SJSA1 (cell line): ENCODE measurements around the gene SERPING1. TPM values are rescaled to one million over a fixed set of nuclear protein-coding genes. Genes with fewer than 3 reads are reported as not detected.

Experiments
- DNase-seq, 2 experiments: peaks; one replicate each; pipeline ENCODE4 v3.0.0-alpha.2; 2015 to 2020; ENCODE audit warnings: low spot score in 2 of 2, low read depth in 1 of 2
- H3K27ac ChIP-seq: fragments of 250-450 bp; sonication (Bioruptor Pico); 2 replicates; pipeline ENCODE4 v1.5.1; 2020; ENCODE audit warnings: mild to moderate bottlenecking, moderate library complexity
- H3K27me3 ChIP-seq: fragments of 250-450 bp; sonication (Bioruptor Pico); replicated peaks from 2 replicates; pipeline ENCODE4 v1.5.1; 2020; ENCODE audit warnings: mild to moderate bottlenecking, moderate library complexity
- H3K36me3 ChIP-seq: fragments of 250-450 bp; sonication (Bioruptor Pico); 2 replicates; pipeline ENCODE4 v1.5.1; 2020; ENCODE audit warnings: mild to moderate bottlenecking
- H3K4me1 ChIP-seq: fragments of 250-450 bp; sonication (Bioruptor Pico); replicated peaks from 2 replicates; pipeline ENCODE4 v1.6.1; 2021; ENCODE audit warnings: mild to moderate bottlenecking
- H3K4me3 ChIP-seq: fragments of 250-450 bp; sonication (Bioruptor Pico); 2 replicates; pipeline ENCODE4 v1.5.1; 2020; ENCODE audit warnings: mild to moderate bottlenecking
- H3K9me3 ChIP-seq: fragments of 250-450 bp; sonication (Bioruptor Pico); replicated peaks from 2 replicates; pipeline ENCODE4 v1.5.1; 2020; ENCODE audit warnings: mild to moderate bottlenecking
- total RNA-seq: library from RNA; depleted of rRNA; stranded (reverse); fragments of >200 nt; shearing (Covaris generic); gene quantifications from 2 replicates; pipeline ENCODE4 v1.2.3, GENCODE V29; 2014

Gene SERPING1
- total RNA-seq, 1 experiment from 2014 or later = not detected

DNA sequence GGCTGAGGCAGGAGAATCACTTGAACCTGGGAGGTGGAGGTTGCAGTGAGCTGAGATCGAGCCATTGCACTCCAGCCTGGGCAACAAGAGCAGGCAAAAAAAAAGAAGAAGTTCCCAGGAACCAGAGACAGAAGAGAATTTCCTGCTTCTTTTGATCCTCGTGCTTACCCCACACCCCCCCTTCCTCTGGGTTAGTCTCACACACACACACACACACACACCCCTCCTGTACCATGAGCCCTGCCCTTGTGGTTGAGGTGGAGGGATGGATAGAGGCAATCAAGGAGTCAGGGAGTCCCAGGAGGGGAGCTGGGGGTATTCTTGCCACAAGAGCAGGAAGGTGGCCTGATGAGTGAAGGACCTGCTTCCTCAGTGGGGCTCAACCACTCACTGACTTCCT is 25.9 kb upstream of the SERPING1 start:
- no peaks in the 10 kb centered on the region; the same call in 1 of the 2 replicates for H3K27me3 ChIP-seq
- 0 out of 2 replicates have a peak, but pooled peaks cover 4% of the 10 kb centered on the region for H3K36me3 ChIP-seq
- no peak overlapping the region for H3K27ac ChIP-seq
- no peak for DNase-seq
- H3K9me3 ChIP-seq = no peaks in the 10 kb centered on the region
- no peak overlapping the region for H3K4me3 ChIP-seq
- H3K4me1 ChIP-seq = peaks cover 12% of the 10 kb centered on the region

GRCh38 chr11:57574061-57574460 is 23.4 kb upstream of the SERPING1 start:
- no peaks in the 10 kb centered on the region for H3K9me3 ChIP-seq
- no peaks in the 10 kb centered on the region; the same call in none of the 2 replicates for H3K27me3 ChIP-seq
- H3K4me1 ChIP-seq = no peaks in the 10 kb centered on the region
- no peak overlapping the region for H3K4me3 ChIP-seq
- no peaks in the 10 kb centered on the region for H3K36me3 ChIP-seq
- no peak for DNase-seq
- no peak overlapping the region for H3K27ac ChIP-seq

- 0 out of 2 replicates have a peak, but pooled peaks cover 5% of the 10 kb centered on the region for H3K27me3 ChIP-seq
Measured at GRCh38 chr11:57584341-57584740, 13.1 kb upstream of the SERPING1 start.

DNA sequence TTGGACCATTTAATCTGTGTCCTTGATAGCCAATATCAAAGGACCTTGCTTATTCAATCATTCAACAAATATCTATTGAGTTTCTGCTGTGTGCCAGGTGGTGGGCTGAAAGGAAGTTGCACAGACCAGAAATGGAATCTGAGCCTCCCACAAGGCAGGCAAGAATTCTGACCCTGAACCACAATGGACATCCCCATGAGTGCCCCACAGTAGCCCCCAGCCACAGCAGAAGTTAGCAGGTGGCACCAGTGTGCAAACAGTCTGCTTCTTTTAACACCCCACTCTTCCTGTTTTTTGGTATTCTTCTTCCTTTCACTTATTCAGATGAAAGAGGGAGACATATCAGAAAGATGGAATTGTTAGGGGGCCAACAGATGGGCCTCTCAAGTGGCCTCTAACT is 12.2 kb upstream of the SERPING1 start:
- no peaks in the 10 kb centered on the region for H3K4me1 ChIP-seq
- 0 out of 2 replicates have a peak, but pooled peaks cover 2% of the 10 kb centered on the region for H3K27me3 ChIP-seq
- no peak overlapping the region for H3K4me3 ChIP-seq
- no peak overlapping the region for H3K27ac ChIP-seq
- no peaks in the 10 kb centered on the region for H3K9me3 ChIP-seq
- no peaks in the 10 kb centered on the region for H3K36me3 ChIP-seq
- no peak for DNase-seq

More at GRCh38 chr11:57584341-57584740, 13.1 kb upstream of the SERPING1 start:
- Histone ChIP-seq H3K4me3 (no peak overlapping the region), H3K27ac (no peak overlapping the region), H3K9me3 (no peaks in the 10 kb centered on the region), H3K4me1 (no peaks in the 10 kb centered on the region), H3K36me3 (no peaks in the 10 kb centered on the region)
- DNase-seq = no peak

GRCh38 chr11:57586711-57587245 is 10.7 kb upstream of the SERPING1 start:
- no peaks in the 10 kb centered on the region for H3K36me3 ChIP-seq
- DNase-seq = no peak

GRCh38 chr11:57588046-57588710 is 9.3 kb upstream of the SERPING1 start:
- no peak overlapping the region for H3K4me3 ChIP-seq
- no peaks in the 10 kb centered on the region for H3K4me1 ChIP-seq
- no peaks in the 10 kb centered on the region for H3K36me3 ChIP-seq
- H3K27me3 ChIP-seq = 0 out of 2 replicates have a peak, but pooled peaks cover 4% of the 10 kb centered on the region
- H3K9me3 ChIP-seq = no peaks in the 10 kb centered on the region
- H3K27ac ChIP-seq = no peak overlapping the region
- no peak for DNase-seq

More at GRCh38 chr11:57586711-57587245, 10.7 kb upstream of the SERPING1 start:
- H3K27me3 ChIP-seq = no peaks in the 10 kb centered on the region
- no peak overlapping the region for H3K4me3 ChIP-seq
- no peaks in the 10 kb centered on the region for H3K9me3 ChIP-seq
- no peak overlapping the region for H3K27ac ChIP-seq
- H3K4me1 ChIP-seq = no peaks in the 10 kb centered on the region

GRCh38 chr11:57596266-57596885 is 1.1 kb upstream of the SERPING1 start:
- no peak overlapping the region for H3K4me3 ChIP-seq
- no peaks in the 10 kb centered on the region for H3K4me1 ChIP-seq
- H3K36me3 ChIP-seq = no peaks in the 10 kb centered on the region
- H3K27me3 ChIP-seq = peaks cover 4% of the 10 kb centered on the region; the same call in 1 of the 2 replicates
- DNase-seq = no peak
- no peak overlapping the region for H3K27ac ChIP-seq
- H3K9me3 ChIP-seq = no peaks in the 10 kb centered on the region

- DNase-seq = no peak
- no peak overlapping the region for H3K27ac ChIP-seq
- H3K36me3 ChIP-seq = no peaks in the 10 kb centered on the region
- no peak overlapping the region for H3K4me3 ChIP-seq
- H3K4me1 ChIP-seq = no peaks in the 10 kb centered on the region
- H3K9me3 ChIP-seq = no peaks in the 10 kb centered on the region
- peaks cover under 1% of the 10 kb centered on the region; the same call in 1 of the 2 replicates for H3K27me3 ChIP-seq
Measured at GRCh38 chr11:57597916-57598830, 688 bp downstream of the SERPING1 start.

DNA sequence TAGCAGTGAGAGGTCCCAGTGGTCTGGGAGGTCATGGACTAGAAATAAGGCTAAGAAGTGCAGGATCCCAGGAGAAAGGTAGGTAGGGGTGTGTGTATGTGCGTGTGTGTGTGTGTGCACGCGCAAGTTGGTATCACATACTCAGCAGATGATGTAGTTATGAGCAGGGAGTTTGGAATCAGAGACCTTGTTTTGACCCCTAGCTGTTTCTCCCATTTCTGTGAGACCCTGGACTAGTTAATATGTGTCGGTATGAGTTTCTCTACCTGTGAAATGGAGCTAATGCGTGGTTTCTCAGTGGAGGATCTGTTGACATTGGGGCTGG is 1.3 kb downstream of the SERPING1 start:
- Histone ChIP-seq H3K9me3 (no peaks in the 10 kb centered on the region), H3K36me3 (no peaks in the 10 kb centered on the region), H3K4me3 (no peak overlapping the region), H3K4me1 (no peaks in the 10 kb centered on the region), H3K27ac (no peak overlapping the region), H3K27me3 (no peaks in the 10 kb centered on the region; the same call in 1 of the 2 replicates)
- no peak for DNase-seq

GRCh38 chr11:57599381-57599780 is 1.9 kb downstream of the SERPING1 start:
- H3K27me3 ChIP-seq = no peaks in the 10 kb centered on the region; the same call in 1 of the 2 replicates
- DNase-seq = no peak
- H3K4me1 ChIP-seq = no peaks in the 10 kb centered on the region
- H3K9me3 ChIP-seq = no peaks in the 10 kb centered on the region
- no peak overlapping the region for H3K27ac ChIP-seq
- no peaks in the 10 kb centered on the region for H3K36me3 ChIP-seq
- H3K4me3 ChIP-seq = no peak overlapping the region

DNA sequence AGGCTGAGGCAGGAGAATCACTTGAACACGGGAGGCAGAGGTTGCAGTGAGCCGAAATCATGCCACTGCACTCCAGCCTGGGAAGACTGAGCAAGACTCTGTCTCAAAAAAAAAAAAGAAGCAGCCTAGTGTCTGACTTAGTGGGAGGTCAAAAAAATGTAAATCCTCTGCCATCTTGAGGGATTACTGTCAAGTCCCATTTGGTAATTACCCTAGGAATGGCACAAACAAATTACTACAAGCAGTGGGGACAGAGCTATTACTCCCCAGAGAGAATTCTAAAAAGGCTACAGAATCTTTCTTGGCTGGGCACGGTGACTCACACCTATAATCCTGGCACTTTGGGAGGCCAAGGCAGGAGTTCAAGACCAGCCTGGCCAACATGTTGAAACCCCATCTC is 3.8 kb downstream of the SERPING1 start:
- no peak overlapping the region for H3K4me3 ChIP-seq
- H3K9me3 ChIP-seq = no peaks in the 10 kb centered on the region
- DNase-seq = no peak

GRCh38 chr11:57604296-57605027 is 7.0 kb downstream of the SERPING1 start:
- Histone ChIP-seq H3K9me3 (no peaks in the 10 kb centered on the region), H3K36me3 (no peaks in the 10 kb centered on the region), H3K27ac (no peak overlapping the region), H3K27me3 (0 out of 2 replicates have a peak, but pooled peaks cover 3% of the 10 kb centered on the region), H3K4me3 (no peak overlapping the region), H3K4me1 (no peaks in the 10 kb centered on the region)
- DNase-seq = no peak

More for the DNA sequence above, 3.8 kb downstream of the SERPING1 start:
- Histone ChIP-seq H3K27me3 (no peaks in the 10 kb centered on the region), H3K4me1 (no peaks in the 10 kb centered on the region), H3K36me3 (no peaks in the 10 kb centered on the region), H3K27ac (no peak overlapping the region)

DNA sequence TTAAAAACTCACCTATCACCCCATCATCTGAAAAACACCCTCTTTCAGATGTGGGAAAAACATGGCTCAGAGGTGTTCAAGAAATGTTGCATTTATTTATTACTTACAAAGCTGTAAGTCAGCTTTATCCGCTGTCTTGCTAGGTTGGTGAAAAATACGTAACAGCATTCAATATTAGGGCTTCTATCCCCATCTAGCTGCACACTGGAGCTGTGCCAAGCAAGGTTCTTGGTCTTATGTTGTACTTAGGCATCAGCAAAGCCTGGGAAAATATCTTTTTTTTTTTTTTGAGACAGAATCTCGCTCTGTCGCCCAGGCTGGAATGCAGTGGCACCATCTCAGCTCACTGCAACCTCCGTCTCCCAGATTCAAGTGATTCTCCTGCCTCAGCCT is 7.5 kb downstream of the SERPING1 start:
- no peak overlapping the region for H3K27ac ChIP-seq
- H3K36me3 ChIP-seq = no peaks in the 10 kb centered on the region

More for the DNA sequence above, 7.5 kb downstream of the SERPING1 start:
- Histone ChIP-seq H3K4me1 (no peaks in the 10 kb centered on the region), H3K27me3 (peaks cover 5% of the 10 kb centered on the region; the same call in 1 of the 2 replicates), H3K9me3 (no peaks in the 10 kb centered on the region), H3K4me3 (no peak overlapping the region)
- DNase-seq = no peak
